Measurements from ENCODE around the gene RNPS1. TPM values are rescaled to one million over a fixed set of nuclear protein-coding genes. Genes with fewer than 3 reads are reported as not detected.

The RNPS1 gene
- total and polyA plus RNA-seq, 2 experiments from 2014 or later, result 315 to 384 TPM

DNA sequence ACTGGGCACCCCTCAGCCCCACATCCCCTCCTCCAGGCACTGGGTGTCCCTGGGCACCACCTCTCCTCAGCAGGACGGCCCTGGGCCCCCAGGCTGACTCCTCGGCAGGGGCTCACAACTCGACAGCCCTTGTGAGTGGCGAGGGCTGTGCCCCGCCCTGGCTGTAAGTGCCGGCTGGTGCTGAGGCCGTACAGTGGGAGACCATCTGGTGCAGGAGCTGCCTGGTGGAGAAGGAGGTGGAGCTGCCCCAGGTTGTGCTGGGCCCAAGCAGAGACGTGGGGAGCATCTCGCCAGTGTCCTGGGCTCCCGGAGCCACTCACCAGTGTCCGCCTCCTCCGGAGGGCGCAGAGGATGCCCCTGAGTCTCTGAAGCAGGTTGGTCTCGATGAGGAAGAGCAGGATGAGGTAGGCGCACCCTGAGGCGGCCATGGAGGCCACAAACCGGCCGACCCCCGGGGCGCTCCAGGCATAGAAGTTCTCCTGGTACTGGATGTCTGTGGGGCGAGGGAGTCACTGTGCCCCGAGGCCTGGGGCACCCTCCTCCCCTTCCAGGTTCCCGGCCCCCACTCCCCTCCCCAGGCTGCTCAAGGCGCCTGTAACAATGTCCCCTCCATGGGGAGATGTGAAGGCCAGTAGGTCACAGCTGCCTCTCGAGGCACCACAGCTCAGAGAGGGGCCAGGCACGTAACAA lies 15.1 kb upstream of the RNPS1 start (continued):
- TF ChIP-seq, protein P1, sequence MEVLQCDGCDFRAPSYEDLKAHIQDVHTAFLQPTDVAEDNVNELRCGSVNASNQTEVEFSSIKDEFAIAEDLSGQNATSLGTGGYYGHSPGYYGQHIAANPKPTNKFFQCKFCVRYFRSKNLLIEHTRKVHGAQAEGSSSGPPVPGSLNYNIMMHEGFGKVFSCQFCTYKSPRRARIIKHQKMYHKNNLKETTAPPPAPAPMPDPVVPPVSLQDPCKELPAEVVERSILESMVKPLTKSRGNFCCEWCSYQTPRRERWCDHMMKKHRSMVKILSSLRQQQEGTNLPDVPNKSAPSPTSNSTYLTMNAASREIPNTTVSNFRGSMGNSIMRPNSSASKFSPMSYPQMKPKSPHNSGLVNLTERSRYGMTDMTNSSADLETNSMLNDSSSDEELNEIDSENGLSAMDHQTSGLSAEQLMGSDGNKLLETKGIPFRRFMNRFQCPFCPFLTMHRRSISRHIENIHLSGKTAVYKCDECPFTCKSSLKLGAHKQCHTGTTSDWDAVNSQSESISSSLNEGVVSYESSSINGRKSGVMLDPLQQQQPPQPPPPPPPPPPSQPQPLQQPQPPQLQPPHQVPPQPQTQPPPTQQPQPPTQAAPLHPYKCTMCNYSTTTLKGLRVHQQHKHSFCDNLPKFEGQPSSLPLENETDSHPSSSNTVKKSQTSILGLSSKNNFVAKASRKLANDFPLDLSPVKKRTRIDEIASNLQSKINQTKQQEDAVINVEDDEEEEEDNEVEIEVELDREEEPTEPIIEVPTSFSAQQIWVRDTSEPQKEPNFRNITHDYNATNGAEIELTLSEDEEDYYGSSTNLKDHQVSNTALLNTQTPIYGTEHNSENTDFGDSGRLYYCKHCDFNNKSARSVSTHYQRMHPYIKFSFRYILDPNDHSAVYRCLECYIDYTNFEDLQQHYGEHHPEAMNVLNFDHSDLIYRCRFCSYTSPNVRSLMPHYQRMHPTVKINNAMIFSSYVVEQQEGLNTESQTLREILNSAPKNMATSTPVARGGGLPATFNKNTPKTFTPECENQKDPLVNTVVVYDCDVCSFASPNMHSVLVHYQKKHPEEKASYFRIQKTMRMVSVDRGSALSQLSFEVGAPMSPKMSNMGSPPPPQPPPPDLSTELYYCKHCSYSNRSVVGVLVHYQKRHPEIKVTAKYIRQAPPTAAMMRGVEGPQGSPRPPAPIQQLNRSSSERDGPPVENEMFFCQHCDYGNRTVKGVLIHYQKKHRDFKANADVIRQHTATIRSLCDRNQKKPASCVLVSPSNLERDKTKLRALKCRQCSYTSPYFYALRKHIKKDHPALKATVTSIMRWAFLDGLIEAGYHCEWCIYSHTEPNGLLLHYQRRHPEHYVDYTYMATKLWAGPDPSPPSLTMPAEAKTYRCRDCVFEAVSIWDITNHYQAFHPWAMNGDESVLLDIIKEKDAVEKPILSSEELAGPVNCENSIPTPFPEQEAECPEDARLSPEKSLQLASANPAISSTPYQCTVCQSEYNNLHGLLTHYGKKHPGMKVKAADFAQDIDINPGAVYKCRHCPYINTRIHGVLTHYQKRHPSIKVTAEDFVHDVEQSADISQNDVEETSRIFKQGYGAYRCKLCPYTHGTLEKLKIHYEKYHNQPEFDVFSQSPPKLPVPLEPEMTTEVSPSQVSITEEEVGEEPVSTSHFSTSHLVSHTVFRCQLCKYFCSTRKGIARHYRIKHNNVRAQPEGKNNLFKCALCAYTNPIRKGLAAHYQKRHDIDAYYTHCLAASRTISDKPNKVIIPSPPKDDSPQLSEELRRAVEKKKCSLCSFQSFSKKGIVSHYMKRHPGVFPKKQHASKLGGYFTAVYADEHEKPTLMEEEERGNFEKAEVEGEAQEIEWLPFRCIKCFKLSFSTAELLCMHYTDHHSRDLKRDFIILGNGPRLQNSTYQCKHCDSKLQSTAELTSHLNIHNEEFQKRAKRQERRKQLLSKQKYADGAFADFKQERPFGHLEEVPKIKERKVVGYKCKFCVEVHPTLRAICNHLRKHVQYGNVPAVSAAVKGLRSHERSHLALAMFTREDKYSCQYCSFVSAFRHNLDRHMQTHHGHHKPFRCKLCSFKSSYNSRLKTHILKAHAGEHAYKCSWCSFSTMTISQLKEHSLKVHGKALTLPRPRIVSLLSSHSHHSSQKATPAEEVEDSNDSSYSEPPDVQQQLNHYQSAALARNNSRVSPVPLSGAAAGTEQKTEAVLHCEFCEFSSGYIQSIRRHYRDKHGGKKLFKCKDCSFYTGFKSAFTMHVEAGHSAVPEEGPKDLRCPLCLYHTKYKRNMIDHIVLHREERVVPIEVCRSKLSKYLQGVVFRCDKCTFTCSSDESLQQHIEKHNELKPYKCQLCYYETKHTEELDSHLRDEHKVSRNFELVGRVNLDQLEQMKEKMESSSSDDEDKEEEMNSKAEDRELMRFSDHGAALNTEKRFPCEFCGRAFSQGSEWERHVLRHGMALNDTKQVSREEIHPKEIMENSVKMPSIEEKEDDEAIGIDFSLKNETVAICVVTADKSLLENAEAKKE (CRISPR knock-in tag; IDR thresholded peaks at IDR 0.05), result no peak
- TF ChIP-seq JUNB (IDR thresholded peaks at IDR 0.05; ENCODE audit: unreplicated experiment) (no peak), POLR2AphosphoS5 (IDR thresholded peaks at IDR 0.05; ENCODE audit: low read depth) (no peak), EZH2phosphoT487 (IDR thresholded peaks at IDR 0.05; ENCODE audit: unreplicated experiment) (no peak), ZNF114 (CRISPR knock-in tag; IDR thresholded peaks at IDR 0.05) (no peak)
- TF ChIP-seq, protein P2, sequence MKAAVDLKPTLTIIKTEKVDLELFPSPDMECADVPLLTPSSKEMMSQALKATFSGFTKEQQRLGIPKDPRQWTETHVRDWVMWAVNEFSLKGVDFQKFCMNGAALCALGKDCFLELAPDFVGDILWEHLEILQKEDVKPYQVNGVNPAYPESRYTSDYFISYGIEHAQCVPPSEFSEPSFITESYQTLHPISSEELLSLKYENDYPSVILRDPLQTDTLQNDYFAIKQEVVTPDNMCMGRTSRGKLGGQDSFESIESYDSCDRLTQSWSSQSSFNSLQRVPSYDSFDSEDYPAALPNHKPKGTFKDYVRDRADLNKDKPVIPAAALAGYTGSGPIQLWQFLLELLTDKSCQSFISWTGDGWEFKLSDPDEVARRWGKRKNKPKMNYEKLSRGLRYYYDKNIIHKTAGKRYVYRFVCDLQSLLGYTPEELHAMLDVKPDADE (IDR thresholded peaks at IDR 0.05), result no peak

DNA sequence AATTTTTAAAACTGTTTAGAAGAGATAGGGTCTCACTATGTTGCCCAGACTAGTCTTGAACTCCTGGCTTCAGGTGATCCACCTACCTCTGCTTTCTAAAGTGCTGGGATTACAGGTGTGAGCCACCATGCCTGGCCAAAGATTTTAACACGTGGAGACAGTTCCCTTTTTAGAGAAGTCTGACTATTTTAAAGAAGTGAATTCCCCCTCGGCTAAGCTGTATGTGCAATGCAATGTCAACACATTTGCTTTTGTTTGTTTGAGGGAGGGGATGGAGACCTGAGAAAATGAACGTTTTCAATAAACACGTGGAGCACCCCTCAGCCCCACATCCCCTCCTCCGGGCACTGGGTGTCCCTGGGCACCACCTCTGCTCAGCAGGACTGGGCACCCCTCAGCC lies 14.3 kb upstream of the RNPS1 start:
- H3K9me2 ChIP-seq (ENCODE audit: insufficient read depth), result no peaks in the 10 kb centered on the region
- no peak for ATAC-seq
- H3K27ac ChIP-seq (ENCODE audit: low read depth), result no peak overlapping the region
- no peaks in the 10 kb centered on the region for H3K36me3 ChIP-seq (ENCODE audit: insufficient read depth)
- H3K9me3 Mint-ChIP-seq, result no peaks in the 10 kb centered on the region
- no peaks in the 10 kb centered on the region; the same call in 1 of the 2 replicates for H4K20me1 ChIP-seq (replicated peaks; ENCODE audit: insufficient read depth)
- H3K79me2 ChIP-seq (replicated peaks; ENCODE audit: insufficient read depth), result no peaks in the 10 kb centered on the region
- H3K4me2 ChIP-seq, result no peak overlapping the region
- no peak overlapping the region for H3K27ac Mint-ChIP-seq
- H3K4me3 ChIP-seq, result no peak overlapping the region
- H3K27me3 ChIP-seq (ENCODE audit: insufficient read depth), result no peaks in the 10 kb centered on the region
- no peaks in the 10 kb centered on the region for H3K4me1 Mint-ChIP-seq
- H3K36me3 Mint-ChIP-seq (ENCODE audit: low read depth), result no peaks in the 10 kb centered on the region; the same call in 2 of the 3 replicates
- no peak overlapping the region for H2AFZ ChIP-seq
- DNase-seq (ENCODE audit: low spot score), result no peak
- H3F3A ChIP-seq (replicated peaks; ENCODE audit: low read depth), result no peaks in the 10 kb centered on the region
- no peak overlapping the region for H3K4me3 Mint-ChIP-seq
- H3K27me3 Mint-ChIP-seq (ENCODE audit: insufficient read depth, low read depth, poor library complexity), result peaks cover 9% of the 10 kb centered on the region
- H3K4me1 ChIP-seq (ENCODE audit: insufficient read depth), result no peaks in the 10 kb centered on the region
- no peak for TF ChIP-seq EZH2 (IDR thresholded peaks at IDR 0.05; ENCODE audit: low read depth, unreplicated experiment)
- TF ChIP-seq STAT1 (IDR thresholded peaks at IDR 0.05; ENCODE audit: unreplicated experiment), result no peak
- TF ChIP-seq ZNF331 (CRISPR knock-in tag; IDR thresholded peaks at IDR 0.05; ENCODE audit: low read depth), result no peak
- TF ChIP-seq, protein P3, sequence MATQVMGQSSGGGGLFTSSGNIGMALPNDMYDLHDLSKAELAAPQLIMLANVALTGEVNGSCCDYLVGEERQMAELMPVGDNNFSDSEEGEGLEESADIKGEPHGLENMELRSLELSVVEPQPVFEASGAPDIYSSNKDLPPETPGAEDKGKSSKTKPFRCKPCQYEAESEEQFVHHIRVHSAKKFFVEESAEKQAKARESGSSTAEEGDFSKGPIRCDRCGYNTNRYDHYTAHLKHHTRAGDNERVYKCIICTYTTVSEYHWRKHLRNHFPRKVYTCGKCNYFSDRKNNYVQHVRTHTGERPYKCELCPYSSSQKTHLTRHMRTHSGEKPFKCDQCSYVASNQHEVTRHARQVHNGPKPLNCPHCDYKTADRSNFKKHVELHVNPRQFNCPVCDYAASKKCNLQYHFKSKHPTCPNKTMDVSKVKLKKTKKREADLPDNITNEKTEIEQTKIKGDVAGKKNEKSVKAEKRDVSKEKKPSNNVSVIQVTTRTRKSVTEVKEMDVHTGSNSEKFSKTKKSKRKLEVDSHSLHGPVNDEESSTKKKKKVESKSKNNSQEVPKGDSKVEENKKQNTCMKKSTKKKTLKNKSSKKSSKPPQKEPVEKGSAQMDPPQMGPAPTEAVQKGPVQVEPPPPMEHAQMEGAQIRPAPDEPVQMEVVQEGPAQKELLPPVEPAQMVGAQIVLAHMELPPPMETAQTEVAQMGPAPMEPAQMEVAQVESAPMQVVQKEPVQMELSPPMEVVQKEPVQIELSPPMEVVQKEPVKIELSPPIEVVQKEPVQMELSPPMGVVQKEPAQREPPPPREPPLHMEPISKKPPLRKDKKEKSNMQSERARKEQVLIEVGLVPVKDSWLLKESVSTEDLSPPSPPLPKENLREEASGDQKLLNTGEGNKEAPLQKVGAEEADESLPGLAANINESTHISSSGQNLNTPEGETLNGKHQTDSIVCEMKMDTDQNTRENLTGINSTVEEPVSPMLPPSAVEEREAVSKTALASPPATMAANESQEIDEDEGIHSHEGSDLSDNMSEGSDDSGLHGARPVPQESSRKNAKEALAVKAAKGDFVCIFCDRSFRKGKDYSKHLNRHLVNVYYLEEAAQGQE (IDR thresholded peaks at IDR 0.05; ENCODE audit: unreplicated experiment), result no peak

All from GM23338 (cell line).